ENCODE results near the gene POLR3E. TPM values are rescaled to one million over a fixed set of nuclear protein-coding genes. Genes with fewer than 3 reads are reported as not detected.

Gene POLR3E
- total RNA-seq, 1 donor, result 19.2 TPM

DNA sequence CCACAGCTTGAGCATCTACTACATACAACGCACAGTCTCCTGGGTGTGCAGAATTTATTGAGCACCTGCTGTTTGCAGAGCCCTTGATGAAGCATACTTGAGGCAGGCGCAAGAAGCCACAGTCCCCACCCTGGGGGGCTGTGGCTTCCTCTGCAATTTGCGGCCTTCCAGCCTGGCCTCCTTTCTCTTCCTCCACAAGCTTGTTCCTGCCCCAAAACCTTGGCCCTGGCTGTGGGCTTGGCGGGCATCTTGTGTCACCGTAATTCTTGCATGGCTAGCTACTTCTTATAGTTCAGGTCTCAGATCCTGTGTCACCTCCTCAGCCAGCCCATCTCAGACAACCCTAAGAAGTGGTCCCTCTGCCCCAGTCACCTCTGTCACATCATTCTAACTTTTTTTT lies 43.9 kb upstream of the POLR3E start:
- H3K4me2 ChIP-seq (ENCODE audit: insufficient read depth, low read length), result no peak overlapping the region
- TF ChIP-seq, protein P1, sequence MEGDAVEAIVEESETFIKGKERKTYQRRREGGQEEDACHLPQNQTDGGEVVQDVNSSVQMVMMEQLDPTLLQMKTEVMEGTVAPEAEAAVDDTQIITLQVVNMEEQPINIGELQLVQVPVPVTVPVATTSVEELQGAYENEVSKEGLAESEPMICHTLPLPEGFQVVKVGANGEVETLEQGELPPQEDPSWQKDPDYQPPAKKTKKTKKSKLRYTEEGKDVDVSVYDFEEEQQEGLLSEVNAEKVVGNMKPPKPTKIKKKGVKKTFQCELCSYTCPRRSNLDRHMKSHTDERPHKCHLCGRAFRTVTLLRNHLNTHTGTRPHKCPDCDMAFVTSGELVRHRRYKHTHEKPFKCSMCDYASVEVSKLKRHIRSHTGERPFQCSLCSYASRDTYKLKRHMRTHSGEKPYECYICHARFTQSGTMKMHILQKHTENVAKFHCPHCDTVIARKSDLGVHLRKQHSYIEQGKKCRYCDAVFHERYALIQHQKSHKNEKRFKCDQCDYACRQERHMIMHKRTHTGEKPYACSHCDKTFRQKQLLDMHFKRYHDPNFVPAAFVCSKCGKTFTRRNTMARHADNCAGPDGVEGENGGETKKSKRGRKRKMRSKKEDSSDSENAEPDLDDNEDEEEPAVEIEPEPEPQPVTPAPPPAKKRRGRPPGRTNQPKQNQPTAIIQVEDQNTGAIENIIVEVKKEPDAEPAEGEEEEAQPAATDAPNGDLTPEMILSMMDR (IDR thresholded peaks at IDR 0.05; ENCODE audit: extremely low read depth, low read depth, low read length), result no peak
- H3K4me1 ChIP-seq (ENCODE audit: insufficient read depth, low read length), result peaks cover 3% of the 10 kb centered on the region

GRCh38 chr16:22255335-22255734 lies 41.9 kb upstream of the POLR3E start:
- H3K4me1 ChIP-seq (ENCODE audit: insufficient read depth, low read length), result peaks cover 1% of the 10 kb centered on the region
- TF ChIP-seq, protein P1 (IDR thresholded peaks at IDR 0.05; ENCODE audit: extremely low read depth, low read depth, low read length), result no peak
- no peaks in the 10 kb centered on the region for H3K27me3 ChIP-seq (ENCODE audit: insufficient read depth, low read length)
- H3K4me2 ChIP-seq (ENCODE audit: insufficient read depth, low read length), result no peak overlapping the region
- no peaks in the 10 kb centered on the region for H3K79me2 ChIP-seq (ENCODE audit: insufficient read depth, low read length)
- no peak overlapping the region for H2AFZ ChIP-seq (ENCODE audit: low read length)
- H3K4me3 ChIP-seq (ENCODE audit: insufficient read depth, low read length), result no peak overlapping the region
- H3K9me3 ChIP-seq (ENCODE audit: low read depth, low read length), result peaks cover 6% of the 10 kb centered on the region
- peaks cover 58% of the 10 kb centered on the region for H3K36me3 ChIP-seq (ENCODE audit: insufficient read depth, low read length)
- no peaks in the 10 kb centered on the region for H4K20me1 ChIP-seq (ENCODE audit: insufficient read depth, low read length)
- no peak overlapping the region for H3K27ac ChIP-seq (ENCODE audit: low read depth, low read length)
- peak; percentile 48 for DNase-seq (ENCODE audit: insufficient read length, low spot score, missing footprints)

More for the DNA sequence above, 43.9 kb upstream of the POLR3E start:
- Histone ChIP-seq H3K9me3 (ENCODE audit: low read depth, low read length) (peaks cover 5% of the 10 kb centered on the region), H3K36me3 (ENCODE audit: insufficient read depth, low read length) (peaks cover 42% of the 10 kb centered on the region), H4K20me1 (ENCODE audit: insufficient read depth, low read length) (no peaks in the 10 kb centered on the region), H3K27me3 (ENCODE audit: insufficient read depth, low read length) (no peaks in the 10 kb centered on the region), H3K27ac (ENCODE audit: low read depth, low read length) (no peak overlapping the region), H2AFZ (ENCODE audit: low read length) (no peak overlapping the region), H3K79me2 (ENCODE audit: insufficient read depth, low read length) (no peaks in the 10 kb centered on the region), H3K4me3 (ENCODE audit: insufficient read depth, low read length) (no peak overlapping the region)
- no peak for DNase-seq (ENCODE audit: insufficient read length, low spot score, missing footprints)

- Histone ChIP-seq H3K4me3 (ENCODE audit: insufficient read depth, low read length) (no peak overlapping the region), H4K20me1 (ENCODE audit: insufficient read depth, low read length) (no peaks in the 10 kb centered on the region), H3K36me3 (ENCODE audit: insufficient read depth, low read length) (peaks cover 56% of the 10 kb centered on the region), H3K4me2 (ENCODE audit: insufficient read depth, low read length) (no peak overlapping the region), H2AFZ (ENCODE audit: low read length) (no peak overlapping the region), H3K9me3 (ENCODE audit: low read depth, low read length) (peaks cover 6% of the 10 kb centered on the region), H3K27me3 (ENCODE audit: insufficient read depth, low read length) (no peaks in the 10 kb centered on the region), H3K79me2 (ENCODE audit: insufficient read depth, low read length) (no peaks in the 10 kb centered on the region), H3K4me1 (ENCODE audit: insufficient read depth, low read length) (peaks cover 3% of the 10 kb centered on the region), H3K27ac (ENCODE audit: low read depth, low read length) (no peak overlapping the region)
- TF ChIP-seq, protein P1 (IDR thresholded peaks at IDR 0.05; ENCODE audit: extremely low read depth, low read depth, low read length), result no peak
- no peak for DNase-seq (ENCODE audit: insufficient read length, low spot score, missing footprints)
These were observed 39.8 kb upstream of the POLR3E start for GRCh38 chr16:22257440-22257839.

DNA sequence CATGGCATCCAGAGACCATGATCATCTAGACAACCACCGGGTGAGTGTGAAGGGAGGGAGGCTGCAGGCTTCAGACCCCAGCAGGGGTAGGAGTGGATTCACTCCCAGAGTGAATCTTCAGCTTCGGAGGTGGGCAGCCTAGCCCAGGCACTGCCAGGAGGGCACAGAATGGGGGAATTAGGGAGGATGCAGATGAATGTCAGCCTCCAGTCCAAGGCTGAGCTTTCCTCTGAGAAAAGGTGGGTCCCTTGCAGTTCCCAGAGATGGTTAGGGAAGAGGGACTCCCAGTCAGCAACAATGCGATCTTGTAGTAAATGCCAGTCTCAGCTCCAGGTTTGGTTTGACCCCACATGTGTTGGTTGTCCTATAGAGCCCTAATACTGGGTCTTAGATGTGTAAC lies 36.7 kb upstream of the POLR3E start:
- Histone ChIP-seq H3K27me3 (ENCODE audit: insufficient read depth, low read length) (no peaks in the 10 kb centered on the region), H3K27ac (ENCODE audit: low read depth, low read length) (no peak overlapping the region), H3K4me3 (ENCODE audit: insufficient read depth, low read length) (no peak overlapping the region), H3K9me3 (ENCODE audit: low read depth, low read length) (peaks cover 1% of the 10 kb centered on the region), H4K20me1 (ENCODE audit: insufficient read depth, low read length) (no peaks in the 10 kb centered on the region), H3K4me2 (ENCODE audit: insufficient read depth, low read length) (no peak overlapping the region), H3K4me1 (ENCODE audit: insufficient read depth, low read length) (peaks cover 6% of the 10 kb centered on the region), H3K79me2 (ENCODE audit: insufficient read depth, low read length) (no peaks in the 10 kb centered on the region), H2AFZ (ENCODE audit: low read length) (no peak overlapping the region), H3K36me3 (ENCODE audit: insufficient read depth, low read length) (peaks cover 55% of the 10 kb centered on the region)
- DNase-seq (ENCODE audit: insufficient read length, low spot score, missing footprints), result no peak
- TF ChIP-seq, protein P1 (IDR thresholded peaks at IDR 0.05; ENCODE audit: extremely low read depth, low read depth, low read length), result no peak

All from osteoblast (primary cell).